Parathyroid adenoma (tissue), 2 donors: ENCODE measurements around the gene COMMD1.

Source experiments
- H2AFZ ChIP-seq: fragments of 300-600 bp; sonication (generic); one replicate; pipeline ENCODE4 v1.7.0; 2017; ENCODE audit warnings: antibody characterized with exemption, mild to moderate bottlenecking
- H3K27ac ChIP-seq: fragments of 300-600 bp; sonication (generic); one replicate; pipeline ENCODE4 v1.7.0; 2017
- H3K27me3 ChIP-seq: fragments of 300-600 bp; sonication (generic); one replicate; pipeline ENCODE4 v1.7.0; 2017; ENCODE audit warnings: low read length; ENCODE audit not compliant: control insufficient read depth, insufficient read depth
- H3K36me3 ChIP-seq: fragments of 300-600 bp; sonication (generic); one replicate; pipeline ENCODE4 v1.7.0; 2017; ENCODE audit warnings: low read length; ENCODE audit not compliant: control insufficient read depth, insufficient read depth
- H3K4me1 ChIP-seq: fragments of 300-600 bp; sonication (generic); one replicate; pipeline ENCODE4 v1.7.0; 2017; ENCODE audit warnings: control low read depth
- H3K4me2 ChIP-seq: fragments of 300-600 bp; sonication (generic); one replicate; pipeline ENCODE4 v1.7.0; 2017; ENCODE audit warnings: low read length
- H3K4me3 ChIP-seq: fragments of 300-600 bp; sonication (generic); one replicate; pipeline ENCODE4 v1.7.0; 2017; ENCODE audit warnings: low read depth, low read length
- H3K79me2 ChIP-seq: fragments of 300-600 bp; sonication (generic); one replicate; pipeline ENCODE4 v1.7.0; 2017; ENCODE audit warnings: control low read depth
- H3K9ac ChIP-seq: fragments of 300-600 bp; sonication (generic); one replicate; pipeline ENCODE4 v1.7.0; 2017; ENCODE audit warnings: mild to moderate bottlenecking
- H3K9me3 ChIP-seq: fragments of 300-600 bp; sonication (generic); one replicate; pipeline ENCODE4 v1.7.0; 2017; ENCODE audit warnings: low read length; ENCODE audit not compliant: control insufficient read depth
- TF ChIP-seq, protein P1 (sequence below): fragments of 300-600 bp; sonication (generic); IDR thresholded peaks from one replicate; pipeline ENCODE4 v1.7.0; 2017; ENCODE audit warnings: antibody characterized with exemption, mild to moderate bottlenecking
- donor health status: primary hyperparathyroidism.

The COMMD1 gene

GRCh38 chr2:62177392-62178049 is 272.0 kb downstream of the COMMD1 start:
- H2AFZ ChIP-seq = no peak overlapping the region
- no peaks in the 10 kb centered on the region for H3K27me3 ChIP-seq
- no peaks in the 10 kb centered on the region for H3K9me3 ChIP-seq
- no peak overlapping the region for H3K27ac ChIP-seq
- peaks cover 7% of the 10 kb centered on the region for H3K4me1 ChIP-seq
- H3K36me3 ChIP-seq = no peaks in the 10 kb centered on the region
- H3K4me3 ChIP-seq = no peak overlapping the region
- H3K4me2 ChIP-seq = no peak overlapping the region
- no peaks in the 10 kb centered on the region for H3K79me2 ChIP-seq
- no peak overlapping the region for H3K9ac ChIP-seq
- TF ChIP-seq, protein P1, sequence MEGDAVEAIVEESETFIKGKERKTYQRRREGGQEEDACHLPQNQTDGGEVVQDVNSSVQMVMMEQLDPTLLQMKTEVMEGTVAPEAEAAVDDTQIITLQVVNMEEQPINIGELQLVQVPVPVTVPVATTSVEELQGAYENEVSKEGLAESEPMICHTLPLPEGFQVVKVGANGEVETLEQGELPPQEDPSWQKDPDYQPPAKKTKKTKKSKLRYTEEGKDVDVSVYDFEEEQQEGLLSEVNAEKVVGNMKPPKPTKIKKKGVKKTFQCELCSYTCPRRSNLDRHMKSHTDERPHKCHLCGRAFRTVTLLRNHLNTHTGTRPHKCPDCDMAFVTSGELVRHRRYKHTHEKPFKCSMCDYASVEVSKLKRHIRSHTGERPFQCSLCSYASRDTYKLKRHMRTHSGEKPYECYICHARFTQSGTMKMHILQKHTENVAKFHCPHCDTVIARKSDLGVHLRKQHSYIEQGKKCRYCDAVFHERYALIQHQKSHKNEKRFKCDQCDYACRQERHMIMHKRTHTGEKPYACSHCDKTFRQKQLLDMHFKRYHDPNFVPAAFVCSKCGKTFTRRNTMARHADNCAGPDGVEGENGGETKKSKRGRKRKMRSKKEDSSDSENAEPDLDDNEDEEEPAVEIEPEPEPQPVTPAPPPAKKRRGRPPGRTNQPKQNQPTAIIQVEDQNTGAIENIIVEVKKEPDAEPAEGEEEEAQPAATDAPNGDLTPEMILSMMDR = no peak

- Histone ChIP-seq H3K79me2 (no peaks in the 10 kb centered on the region), H3K4me2 (no peak overlapping the region), H3K9me3 (no peaks in the 10 kb centered on the region), H3K27me3 (no peaks in the 10 kb centered on the region), H3K36me3 (no peaks in the 10 kb centered on the region), H3K9ac (no peak overlapping the region), H2AFZ (no peak overlapping the region), H3K27ac (no peak overlapping the region), H3K4me1 (peaks cover 7% of the 10 kb centered on the region), H3K4me3 (no peak overlapping the region)
- TF ChIP-seq, protein P1 = no peak
Observed at GRCh38 chr2:62178741-62179271, 273.3 kb downstream of the COMMD1 start.

DNA sequence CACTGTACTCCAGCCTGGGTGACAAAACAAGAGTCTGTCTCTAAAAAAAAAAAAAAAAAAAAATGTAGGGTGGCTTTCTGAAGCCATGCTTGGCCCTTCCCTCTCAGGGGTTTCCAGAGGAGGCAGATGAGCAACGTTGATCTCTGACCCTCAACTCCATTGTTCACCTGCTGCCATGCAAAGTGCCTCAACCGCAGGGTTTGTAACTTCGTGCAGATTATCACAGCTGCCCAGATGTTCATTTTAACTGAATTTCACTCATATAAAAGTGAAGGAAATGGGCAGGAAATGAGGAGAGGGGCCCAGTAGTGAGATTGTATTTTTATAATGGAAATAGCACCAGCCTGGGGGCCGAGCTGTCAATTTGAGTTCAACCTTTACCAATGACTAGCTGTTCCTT is 275.5 kb downstream of the COMMD1 start:
- Histone ChIP-seq H3K36me3 (no peaks in the 10 kb centered on the region), H3K4me1 (peaks cover 2% of the 10 kb centered on the region), H3K27ac (no peak overlapping the region), H3K9ac (no peak overlapping the region), H3K4me2 (no peak overlapping the region), H3K79me2 (no peaks in the 10 kb centered on the region), H3K9me3 (no peaks in the 10 kb centered on the region), H3K27me3 (no peaks in the 10 kb centered on the region), H3K4me3 (no peak overlapping the region), H2AFZ (no peak overlapping the region)
- TF ChIP-seq, protein P1 = no peak

GRCh38 chr2:62181843-62182242 is 276.4 kb downstream of the COMMD1 start:
- no peak overlapping the region for H2AFZ ChIP-seq
- H3K9me3 ChIP-seq = no peaks in the 10 kb centered on the region
- TF ChIP-seq, protein P1 = no peak
- H3K4me3 ChIP-seq = no peak overlapping the region
- H3K36me3 ChIP-seq = no peaks in the 10 kb centered on the region
- H3K4me2 ChIP-seq = no peak overlapping the region
- H3K4me1 ChIP-seq = no peaks in the 10 kb centered on the region
- no peak overlapping the region for H3K9ac ChIP-seq
- no peak overlapping the region for H3K27ac ChIP-seq
- H3K79me2 ChIP-seq = no peaks in the 10 kb centered on the region
- H3K27me3 ChIP-seq = no peaks in the 10 kb centered on the region
